ENCODE measurements around the gene IQGAP2.

Gene IQGAP2

GRCh38 chr5:76608833-76609232 lies 205.7 kb downstream of the IQGAP2 start:
- no peak overlapping the region for H3K9ac ChIP-seq (ENCODE audit: low read length in 5 of 5)
- no peak overlapping the region for H3K27ac ChIP-seq (ENCODE audit: low read depth, low read length)
- H3K9me3 ChIP-seq (ENCODE audit: control insufficient read depth in 5 of 5, low read length in 5 of 5): no peaks in the 10 kb centered on the region
- no peak overlapping the region for H3K4me3 ChIP-seq (ENCODE audit: low read depth in 1 of 5, low read length in 5 of 5)
- peaks cover 0 to 14% (median 0%) of the 10 kb centered on the region in 5 donors for H3K4me1 ChIP-seq (ENCODE audit: control insufficient read depth in 5 of 5, insufficient read depth in 5 of 5, low read length in 5 of 5)
- H3K36me3 ChIP-seq (ENCODE audit: control insufficient read depth in 5 of 5, insufficient read depth in 5 of 5, low read length in 5 of 5): peaks cover 0 to 5% (median 3%) of the 10 kb centered on the region in 5 donors
- no peaks in the 10 kb centered on the region for H3K27me3 ChIP-seq (ENCODE audit: control insufficient read depth in 5 of 5, insufficient read depth in 4 of 5, low read length in 5 of 5)

- Histone ChIP-seq H3K27ac (ENCODE audit: low read depth, low read length) (no peak overlapping the region), H3K36me3 (ENCODE audit: control insufficient read depth in 5 of 5, insufficient read depth in 5 of 5, low read length in 5 of 5) (peaks cover 0 to 7% (median 3%) of the 10 kb centered on the region in 5 donors), H3K4me1 (ENCODE audit: control insufficient read depth in 5 of 5, insufficient read depth in 5 of 5, low read length in 5 of 5) (peaks cover 0 to 14% (median 0%) of the 10 kb centered on the region in 5 donors), H3K9me3 (ENCODE audit: control insufficient read depth in 5 of 5, low read length in 5 of 5) (no peaks in the 10 kb centered on the region), H3K4me3 (ENCODE audit: low read depth in 1 of 5, low read length in 5 of 5) (no peak overlapping the region), H3K27me3 (ENCODE audit: control insufficient read depth in 5 of 5, insufficient read depth in 4 of 5, low read length in 5 of 5) (no peaks in the 10 kb centered on the region), H3K9ac (ENCODE audit: low read length in 5 of 5) (no peak overlapping the region)
Measured at GRCh38 chr5:76610196-76610595, 207.1 kb downstream of the IQGAP2 start.

- H3K9me3 ChIP-seq (ENCODE audit: control insufficient read depth in 5 of 5, low read length in 5 of 5): no peaks in the 10 kb centered on the region
- peaks cover 0 to 7% (median 3%) of the 10 kb centered on the region in 5 donors for H3K36me3 ChIP-seq (ENCODE audit: control insufficient read depth in 5 of 5, insufficient read depth in 5 of 5, low read length in 5 of 5)
- H3K9ac ChIP-seq (ENCODE audit: low read length in 5 of 5): no peak overlapping the region
- H3K27me3 ChIP-seq (ENCODE audit: control insufficient read depth in 5 of 5, insufficient read depth in 4 of 5, low read length in 5 of 5): no peaks in the 10 kb centered on the region
- H3K27ac ChIP-seq (ENCODE audit: low read depth, low read length): no peak overlapping the region
- peaks cover 0 to under 1% (median 0%) of the 10 kb centered on the region in 5 donors for H3K4me1 ChIP-seq (ENCODE audit: control insufficient read depth in 5 of 5, insufficient read depth in 5 of 5, low read length in 5 of 5)
- H3K4me3 ChIP-seq (ENCODE audit: low read depth in 1 of 5, low read length in 5 of 5): no peak overlapping the region
Measured at GRCh38 chr5:76612942-76613341, 209.9 kb downstream of the IQGAP2 start.

GRCh38 chr5:76615759-76616158 lies 212.7 kb downstream of the IQGAP2 start:
- Histone ChIP-seq H3K9me3 (ENCODE audit: control insufficient read depth in 5 of 5, low read length in 5 of 5) (no peaks in the 10 kb centered on the region), H3K27me3 (ENCODE audit: control insufficient read depth in 5 of 5, insufficient read depth in 4 of 5, low read length in 5 of 5) (no peaks in the 10 kb centered on the region), H3K27ac (ENCODE audit: low read depth, low read length) (no peak overlapping the region), H3K9ac (ENCODE audit: low read length in 5 of 5) (no peak overlapping the region), H3K36me3 (ENCODE audit: control insufficient read depth in 5 of 5, insufficient read depth in 5 of 5, low read length in 5 of 5) (peaks cover 0 to 7% (median 3%) of the 10 kb centered on the region in 5 donors), H3K4me3 (ENCODE audit: low read depth in 1 of 5, low read length in 5 of 5) (no peak overlapping the region), H3K4me1 (ENCODE audit: control insufficient read depth in 5 of 5, insufficient read depth in 5 of 5, low read length in 5 of 5) (no peaks in the 10 kb centered on the region)

- Histone ChIP-seq H3K9me3 (ENCODE audit: control insufficient read depth in 5 of 5, low read length in 5 of 5) (no peaks in the 10 kb centered on the region), H3K4me3 (ENCODE audit: low read depth in 1 of 5, low read length in 5 of 5) (no peak overlapping the region), H3K36me3 (ENCODE audit: control insufficient read depth in 5 of 5, insufficient read depth in 5 of 5, low read length in 5 of 5) (peaks cover 0 to 7% (median 3%) of the 10 kb centered on the region in 5 donors), H3K27ac (ENCODE audit: low read depth, low read length) (no peak overlapping the region), H3K27me3 (ENCODE audit: control insufficient read depth in 5 of 5, insufficient read depth in 4 of 5, low read length in 5 of 5) (no peaks in the 10 kb centered on the region), H3K4me1 (ENCODE audit: control insufficient read depth in 5 of 5, insufficient read depth in 5 of 5, low read length in 5 of 5) (no peaks in the 10 kb centered on the region), H3K9ac (ENCODE audit: low read length in 5 of 5) (no peak overlapping the region)
Measured at GRCh38 chr5:76616206-76616605, 213.1 kb downstream of the IQGAP2 start.

- no peak overlapping the region for H3K9ac ChIP-seq (ENCODE audit: low read length in 5 of 5)
- H3K4me1 ChIP-seq (ENCODE audit: control insufficient read depth in 5 of 5, insufficient read depth in 5 of 5, low read length in 5 of 5): no peaks in the 10 kb centered on the region
- no peaks in the 10 kb centered on the region for H3K27me3 ChIP-seq (ENCODE audit: control insufficient read depth in 5 of 5, insufficient read depth in 4 of 5, low read length in 5 of 5)
- H3K27ac ChIP-seq (ENCODE audit: low read depth, low read length): no peak overlapping the region
- H3K9me3 ChIP-seq (ENCODE audit: control insufficient read depth in 5 of 5, low read length in 5 of 5): no peaks in the 10 kb centered on the region
- H3K4me3 ChIP-seq (ENCODE audit: low read depth in 1 of 5, low read length in 5 of 5): no peak overlapping the region
- H3K36me3 ChIP-seq (ENCODE audit: control insufficient read depth in 5 of 5, insufficient read depth in 5 of 5, low read length in 5 of 5): peaks cover 0 to 3% (median 0%) of the 10 kb centered on the region in 5 donors
Measured at GRCh38 chr5:76617229-76617628, 214.1 kb downstream of the IQGAP2 start.

GRCh38 chr5:76617675-76618074 lies 214.6 kb downstream of the IQGAP2 start:
- Histone ChIP-seq H3K36me3 (ENCODE audit: control insufficient read depth in 5 of 5, insufficient read depth in 5 of 5, low read length in 5 of 5) (peaks cover 0 to 3% (median 0%) of the 10 kb centered on the region in 5 donors), H3K27ac (ENCODE audit: low read depth, low read length) (no peak overlapping the region), H3K4me3 (ENCODE audit: low read depth in 1 of 5, low read length in 5 of 5) (no peak overlapping the region), H3K27me3 (ENCODE audit: control insufficient read depth in 5 of 5, insufficient read depth in 4 of 5, low read length in 5 of 5) (no peaks in the 10 kb centered on the region), H3K4me1 (ENCODE audit: control insufficient read depth in 5 of 5, insufficient read depth in 5 of 5, low read length in 5 of 5) (no peaks in the 10 kb centered on the region), H3K9me3 (ENCODE audit: control insufficient read depth in 5 of 5, low read length in 5 of 5) (no peaks in the 10 kb centered on the region), H3K9ac (ENCODE audit: low read length in 5 of 5) (no peak overlapping the region)

- Histone ChIP-seq H3K27me3 (ENCODE audit: control insufficient read depth in 5 of 5, insufficient read depth in 4 of 5, low read length in 5 of 5) (no peaks in the 10 kb centered on the region), H3K27ac (ENCODE audit: low read depth, low read length) (no peak overlapping the region), H3K4me1 (ENCODE audit: control insufficient read depth in 5 of 5, insufficient read depth in 5 of 5, low read length in 5 of 5) (peaks cover 0 to 2% (median 0%) of the 10 kb centered on the region in 5 donors), H3K9me3 (ENCODE audit: control insufficient read depth in 5 of 5, low read length in 5 of 5) (no peaks in the 10 kb centered on the region), H3K9ac (ENCODE audit: low read length in 5 of 5) (no peak overlapping the region), H3K36me3 (ENCODE audit: control insufficient read depth in 5 of 5, insufficient read depth in 5 of 5, low read length in 5 of 5) (no peaks in the 10 kb centered on the region), H3K4me3 (ENCODE audit: low read depth in 1 of 5, low read length in 5 of 5) (no peak overlapping the region)
Measured at GRCh38 chr5:76620166-76620565, 217.1 kb downstream of the IQGAP2 start.

GRCh38 chr5:76622076-76622475 lies 219.0 kb downstream of the IQGAP2 start:
- H3K4me1 ChIP-seq (ENCODE audit: control insufficient read depth in 5 of 5, insufficient read depth in 5 of 5, low read length in 5 of 5): peaks cover 0 to 10% (median 4%) of the 10 kb centered on the region in 5 donors
- H3K36me3 ChIP-seq (ENCODE audit: control insufficient read depth in 5 of 5, insufficient read depth in 5 of 5, low read length in 5 of 5): no peaks in the 10 kb centered on the region
- no peaks in the 10 kb centered on the region for H3K9me3 ChIP-seq (ENCODE audit: control insufficient read depth in 5 of 5, low read length in 5 of 5)
- no peaks in the 10 kb centered on the region for H3K27me3 ChIP-seq (ENCODE audit: control insufficient read depth in 5 of 5, insufficient read depth in 4 of 5, low read length in 5 of 5)
- H3K9ac ChIP-seq (ENCODE audit: low read length in 5 of 5): no peak overlapping the region
- no peak overlapping the region for H3K4me3 ChIP-seq (ENCODE audit: low read depth in 1 of 5, low read length in 5 of 5)
- H3K27ac ChIP-seq (ENCODE audit: low read depth, low read length): no peak overlapping the region

- H3K27ac ChIP-seq (ENCODE audit: low read depth, low read length): no peak within 1 kb of the TSS
Measured at GRCh38 chr5:76622973-76623596, 220.0 kb downstream of the IQGAP2 start, which contains the start of gene F2RL2. TSS of gene F2RL2 (minus strand) at chr5:76623403. CDS start at chr5:76623230, 173 bp downstream.

More at GRCh38 chr5:76622973-76623596, 220.0 kb downstream of the IQGAP2 start, which contains the start of gene F2RL2:
- Histone ChIP-seq H3K36me3 (ENCODE audit: control insufficient read depth in 5 of 5, insufficient read depth in 5 of 5, low read length in 5 of 5) (no peaks in the 10 kb centered on the region), H3K4me1 (ENCODE audit: control insufficient read depth in 5 of 5, insufficient read depth in 5 of 5, low read length in 5 of 5) (peaks cover 0 to 10% (median 4%) of the 10 kb centered on the region in 5 donors), H3K9me3 (ENCODE audit: control insufficient read depth in 5 of 5, low read length in 5 of 5) (no peaks in the 10 kb centered on the region), H3K9ac (ENCODE audit: low read length in 5 of 5) (peak within 1 kb of the TSS in 1 of 5 donors; percentile 8), H3K27me3 (ENCODE audit: control insufficient read depth in 5 of 5, insufficient read depth in 4 of 5, low read length in 5 of 5) (no peaks in the 10 kb centered on the region), H3K4me3 (ENCODE audit: low read depth in 1 of 5, low read length in 5 of 5) (no peak within 1 kb of the TSS)
